ENCODE measurements around the gene CHST5. TPM values are rescaled to one million over a fixed set of nuclear protein-coding genes. Genes with fewer than 3 reads are reported as not detected.

Gene CHST5
- total and polyA plus RNA-seq, 2 of the 13 experiments (the other 11 are each of a cell fraction or from before 2014, with no cell fraction given): 0.05 TPM; not detected in 1

GRCh38 chr16:75552951-75553350 lies 17.0 kb upstream of the CHST5 start (continued):
- TF ChIP-seq, protein P1, sequence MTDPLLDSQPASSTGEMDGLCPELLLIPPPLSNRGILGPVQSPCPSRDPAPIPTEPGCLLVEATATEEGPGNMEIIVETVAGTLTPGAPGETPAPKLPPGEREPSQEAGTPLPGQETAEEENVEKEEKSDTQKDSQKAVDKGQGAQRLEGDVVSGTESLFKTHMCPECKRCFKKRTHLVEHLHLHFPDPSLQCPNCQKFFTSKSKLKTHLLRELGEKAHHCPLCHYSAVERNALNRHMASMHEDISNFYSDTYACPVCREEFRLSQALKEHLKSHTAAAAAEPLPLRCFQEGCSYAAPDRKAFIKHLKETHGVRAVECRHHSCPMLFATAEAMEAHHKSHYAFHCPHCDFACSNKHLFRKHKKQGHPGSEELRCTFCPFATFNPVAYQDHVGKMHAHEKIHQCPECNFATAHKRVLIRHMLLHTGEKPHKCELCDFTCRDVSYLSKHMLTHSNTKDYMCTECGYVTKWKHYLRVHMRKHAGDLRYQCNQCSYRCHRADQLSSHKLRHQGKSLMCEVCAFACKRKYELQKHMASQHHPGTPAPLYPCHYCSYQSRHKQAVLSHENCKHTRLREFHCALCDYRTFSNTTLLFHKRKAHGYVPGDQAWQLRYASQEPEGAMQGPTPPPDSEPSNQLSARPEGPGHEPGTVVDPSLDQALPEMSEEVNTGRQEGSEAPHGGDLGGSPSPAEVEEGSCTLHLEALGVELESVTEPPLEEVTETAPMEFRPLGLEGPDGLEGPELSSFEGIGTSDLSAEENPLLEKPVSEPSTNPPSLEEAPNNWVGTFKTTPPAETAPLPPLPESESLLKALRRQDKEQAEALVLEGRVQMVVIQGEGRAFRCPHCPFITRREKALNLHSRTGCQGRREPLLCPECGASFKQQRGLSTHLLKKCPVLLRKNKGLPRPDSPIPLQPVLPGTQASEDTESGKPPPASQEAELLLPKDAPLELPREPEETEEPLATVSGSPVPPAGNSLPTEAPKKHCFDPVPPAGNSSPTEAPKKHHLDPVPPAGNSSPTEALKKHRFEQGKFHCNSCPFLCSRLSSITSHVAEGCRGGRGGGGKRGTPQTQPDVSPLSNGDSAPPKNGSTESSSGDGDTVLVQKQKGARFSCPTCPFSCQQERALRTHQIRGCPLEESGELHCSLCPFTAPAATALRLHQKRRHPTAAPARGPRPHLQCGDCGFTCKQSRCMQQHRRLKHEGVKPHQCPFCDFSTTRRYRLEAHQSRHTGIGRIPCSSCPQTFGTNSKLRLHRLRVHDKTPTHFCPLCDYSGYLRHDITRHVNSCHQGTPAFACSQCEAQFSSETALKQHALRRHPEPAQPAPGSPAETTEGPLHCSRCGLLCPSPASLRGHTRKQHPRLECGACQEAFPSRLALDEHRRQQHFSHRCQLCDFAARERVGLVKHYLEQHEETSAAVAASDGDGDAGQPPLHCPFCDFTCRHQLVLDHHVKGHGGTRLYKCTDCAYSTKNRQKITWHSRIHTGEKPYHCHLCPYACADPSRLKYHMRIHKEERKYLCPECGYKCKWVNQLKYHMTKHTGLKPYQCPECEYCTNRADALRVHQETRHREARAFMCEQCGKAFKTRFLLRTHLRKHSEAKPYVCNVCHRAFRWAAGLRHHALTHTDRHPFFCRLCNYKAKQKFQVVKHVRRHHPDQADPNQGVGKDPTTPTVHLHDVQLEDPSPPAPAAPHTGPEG (CRISPR knock-in tag; IDR thresholded peaks at IDR 0.05): no peak
- no peak for TF ChIP-seq SIN3B (IDR thresholded peaks at IDR 0.05; ENCODE audit: low read length)
- TF ChIP-seq MTF2 (CRISPR knock-in tag; IDR thresholded peaks at IDR 0.05; ENCODE audit: borderline replicate concordance): no peak

DNA sequence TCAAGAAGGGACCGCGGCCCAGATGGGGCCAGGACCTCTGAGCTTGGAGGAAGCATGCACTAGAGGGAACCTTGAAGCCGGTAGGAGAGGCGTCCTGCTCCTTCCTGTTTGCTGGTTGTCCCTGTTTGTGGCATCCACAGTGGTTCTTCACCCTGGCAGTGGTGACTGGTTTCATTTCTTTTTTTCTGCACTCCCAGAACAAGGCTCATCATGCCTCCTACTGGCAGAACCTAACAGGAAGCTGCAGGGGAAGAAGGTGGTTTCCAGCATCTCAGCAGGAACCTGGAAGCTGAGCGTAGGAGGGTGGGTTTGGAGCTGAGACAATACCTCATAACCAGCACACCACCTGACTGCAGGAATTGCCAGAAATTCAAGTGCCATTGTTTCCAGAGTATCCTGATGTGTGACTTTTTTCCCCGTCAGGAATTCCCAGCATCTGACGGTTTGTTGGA lies 14.3 kb upstream of the CHST5 start:
- no peaks in the 10 kb centered on the region for H3K27me3 ChIP-seq (ENCODE audit: control insufficient read depth in 1 of 2, insufficient read depth in 2 of 2, low read length in 2 of 2)
- DNase-seq (ENCODE audit: low spot score) (peak; percentile 58), FAIRE-seq (no peak), ATAC-seq (peak; percentile 45)
- no peak overlapping the region for H2AFZ ChIP-seq (ENCODE audit: low read length)
- H3K36me3 ChIP-seq (replicated peaks in 1 of 2; ENCODE audit: control insufficient read depth in 1 of 2, insufficient read depth in 2 of 2, low read length in 2 of 2): no peaks in the 10 kb centered on the region
- no peak overlapping the region for H3K4me3 ChIP-seq (replicated peaks in 1 of 3; ENCODE audit: insufficient read depth in 1 of 3, low read depth in 2 of 3, low read length in 3 of 3)
- no TSS peak for BruUV-seq (replicated peaks)
- no peak overlapping the region for H3K9ac ChIP-seq (ENCODE audit: insufficient read depth, low read depth, low read length)
- no peaks in the 10 kb centered on the region for H3K9me3 ChIP-seq (ENCODE audit: low read length)
- WGBS (ENCODE audit: low lambda C conversion rate): 76% methylated on average over 7 of the region's 7 CpGs
- in situ Hi-C loops (cut with HindIII; ENCODE audit: extremely low pct_ligation_motif_present, low pct_unique_long_range_greater_than_20kb): no loop called here
- no peaks in the 10 kb centered on the region for H3K79me2 ChIP-seq (ENCODE audit: insufficient read depth, low read length)
- no peak overlapping the region for H3K27ac ChIP-seq (ENCODE audit: extremely low read length, insufficient read depth, low read length)
- H3K4me1 ChIP-seq (ENCODE audit: insufficient read depth, low read length): peaks cover 12% of the 10 kb centered on the region; the same call in 1 of the 2 replicates
- ChIA-PET CTCF (ENCODE audit: low intra/inter-chr PET ratio, low total read pairs) (no interaction called here), POLR2A (no interaction called here)
- intact Hi-C loops (cut with micrococcal nuclease; ENCODE audit: unreplicated experiment): loop anchor here (1.0 kb wide), 1 partner anchor 79 kb away; no protein-coding TSS in a partner anchor
- peak overlapping the region; percentile 25; the same call in 1 of the 2 replicates for H3K4me2 ChIP-seq (ENCODE audit: low read depth, low read length)
- no peaks in the 10 kb centered on the region for H4K20me1 ChIP-seq (ENCODE audit: insufficient read depth, low read length)
- TF ChIP-seq SKIL (CRISPR knock-in tag; IDR thresholded peaks at IDR 0.05; ENCODE audit: borderline replicate concordance): no peak
- TF ChIP-seq POLR2G (IDR thresholded peaks at IDR 0.05; ENCODE audit: low read depth, low read length): no peak
- no peak for TF ChIP-seq ZNF839 (CRISPR knock-in tag; IDR thresholded peaks at IDR 0.05; ENCODE audit: borderline replicate concordance)
- TF ChIP-seq, protein P2, sequence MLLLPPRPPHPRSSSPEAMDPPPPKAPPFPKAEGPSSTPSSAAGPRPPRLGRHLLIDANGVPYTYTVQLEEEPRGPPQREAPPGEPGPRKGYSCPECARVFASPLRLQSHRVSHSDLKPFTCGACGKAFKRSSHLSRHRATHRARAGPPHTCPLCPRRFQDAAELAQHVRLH (CRISPR knock-in tag; IDR thresholded peaks at IDR 0.05; ENCODE audit: borderline replicate concordance, low read depth): 0 out of 2 replicates have a peak, but pooled peaks have one; percentile 36
- TF ChIP-seq ZNF282 (IDR thresholded peaks at IDR 0.05; ENCODE audit: partially characterized antibody): no peak
- no peak for TF ChIP-seq PLSCR1 (CRISPR knock-in tag; IDR thresholded peaks at IDR 0.05; ENCODE audit: borderline replicate concordance)
- TF ChIP-seq, protein P3, sequence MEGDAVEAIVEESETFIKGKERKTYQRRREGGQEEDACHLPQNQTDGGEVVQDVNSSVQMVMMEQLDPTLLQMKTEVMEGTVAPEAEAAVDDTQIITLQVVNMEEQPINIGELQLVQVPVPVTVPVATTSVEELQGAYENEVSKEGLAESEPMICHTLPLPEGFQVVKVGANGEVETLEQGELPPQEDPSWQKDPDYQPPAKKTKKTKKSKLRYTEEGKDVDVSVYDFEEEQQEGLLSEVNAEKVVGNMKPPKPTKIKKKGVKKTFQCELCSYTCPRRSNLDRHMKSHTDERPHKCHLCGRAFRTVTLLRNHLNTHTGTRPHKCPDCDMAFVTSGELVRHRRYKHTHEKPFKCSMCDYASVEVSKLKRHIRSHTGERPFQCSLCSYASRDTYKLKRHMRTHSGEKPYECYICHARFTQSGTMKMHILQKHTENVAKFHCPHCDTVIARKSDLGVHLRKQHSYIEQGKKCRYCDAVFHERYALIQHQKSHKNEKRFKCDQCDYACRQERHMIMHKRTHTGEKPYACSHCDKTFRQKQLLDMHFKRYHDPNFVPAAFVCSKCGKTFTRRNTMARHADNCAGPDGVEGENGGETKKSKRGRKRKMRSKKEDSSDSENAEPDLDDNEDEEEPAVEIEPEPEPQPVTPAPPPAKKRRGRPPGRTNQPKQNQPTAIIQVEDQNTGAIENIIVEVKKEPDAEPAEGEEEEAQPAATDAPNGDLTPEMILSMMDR (CRISPR knock-in tag; IDR thresholded peaks at IDR 0.05): peak; percentile 81
- TF ChIP-seq RNF2 (conservative IDR thresholded peaks at IDR 0.05; ENCODE audit: low read depth): no peak
- TF ChIP-seq ZNF234 (CRISPR knock-in tag; conservative IDR thresholded peaks at IDR 0.05): no peak

All from HepG2 (cell line).